ENCODE data around the gene ABHD13.
"Not testable (repeated sequence)": the region's sequence is repeated elsewhere in the genome, so short reads cannot be mapped to it uniquely, and the experiment has no call there.

Gene ABHD13
- total RNA-seq = 80.6 to 88.4 reads per million in 2 donors

GRCh38 chr13:108218044-108218974, at the start of gene ABHD13:
ABHD13 (plus strand) TSS chr13:108218392; CDS start chr13:108229219, 10,827 bp downstream.
- peak; percentile 85 for DNase-seq

- DNase-seq = no peak
Observed at GRCh38 chr13:108168929-108169328, 49.3 kb upstream of the ABHD13 start.

- DNase-seq = peak; percentile 59
Observed at GRCh38 chr13:108176685-108177274, 41.4 kb upstream of the ABHD13 start.

GRCh38 chr13:108178078-108178477, 40.1 kb upstream of the ABHD13 start:
- no peak for DNase-seq

GRCh38 chr13:108182652-108183051, 35.5 kb upstream of the ABHD13 start:
- no peak for DNase-seq

GRCh38 chr13:108185223-108185622, 33.0 kb upstream of the ABHD13 start:
- no peak for DNase-seq

GRCh38 chr13:108188260-108188659, 29.9 kb upstream of the ABHD13 start:
- DNase-seq = no peak

- DNase-seq = no peak
Observed at GRCh38 chr13:108190897-108191296, 27.3 kb upstream of the ABHD13 start.

GRCh38 chr13:108193806-108194205, 24.4 kb upstream of the ABHD13 start:
- no peak for DNase-seq

GRCh38 chr13:108194435-108194936, 23.7 kb upstream of the ABHD13 start:
- no peak for DNase-seq

- no peak for DNase-seq
Observed at GRCh38 chr13:108195146-108195545, 23.0 kb upstream of the ABHD13 start.

- DNase-seq = no peak
Observed at GRCh38 chr13:108195861-108196260, 22.3 kb upstream of the ABHD13 start.

- no peak for DNase-seq
Observed at GRCh38 chr13:108200781-108201398, 17.3 kb upstream of the ABHD13 start.

- DNase-seq = no peak
Observed at GRCh38 chr13:108210551-108210950, 7.6 kb upstream of the ABHD13 start.

- DNase-seq = no peak
Observed at GRCh38 chr13:108212886-108213285, 5.3 kb upstream of the ABHD13 start.

GRCh38 chr13:108213946-108214345, 4.2 kb upstream of the ABHD13 start:
- DNase-seq = no peak

- DNase-seq = no peak
Observed at GRCh38 chr13:108214441-108215271, 3.5 kb upstream of the ABHD13 start.

- peak; percentile 86 for DNase-seq
Observed at GRCh38 chr13:108215436-108215835, 2.8 kb upstream of the ABHD13 start, which contains the start of gene LIG4. LIG4 (minus strand) TSS chr13:108215536; CDS start chr13:108211268, 4,268 bp downstream.

- DNase-seq = not testable (repeated sequence)
Observed at GRCh38 chr13:108217307-108218043, 717 bp upstream of the ABHD13 start.

GRCh38 chr13:108220041-108220440, 1.8 kb downstream of the ABHD13 start:
- no peak for DNase-seq

GRCh38 chr13:108223687-108224503, 5.7 kb downstream of the ABHD13 start:
- no peak for DNase-seq

Data from T-helper 9 cell (primary cell).